BJ (cell line): ENCODE measurements around the gene RC3H2. TPM values are rescaled to one million over a fixed set of nuclear protein-coding genes. Genes with fewer than 3 reads are reported as not detected.
"Not testable (repeated sequence)": the region's sequence is repeated elsewhere in the genome, so short reads cannot be mapped to it uniquely, and the experiment has no call there.

ENCODE experiments used
- CTCF ChIA-PET: fragments of 350-600 bp; formaldehyde crosslinking; extraction: SDS; loops from one replicate; lab custom pipeline; 2021; ENCODE audit warnings: antibody characterized with exemption, inconsistent platforms; lab: Yijun Ruan, JAX
- POLR2A ChIA-PET: fragments of 300-600 bp; sonication (Branson Sonifier 250); formaldehyde crosslinking; extraction: SDS; loops from one replicate; lab custom pipeline; 2021; ENCODE audit warnings: antibody characterized with exemption; lab: Charles Lee
- DNase-seq: peaks from one replicate; pipeline ENCODE4 v3.0.0-alpha.2; 2011; ENCODE audit warnings: low read depth
- H3K27me3 ChIP-seq: 2 replicates; pipeline ENCODE4 v1.6.0; 2011; ENCODE audit warnings: low read length; ENCODE audit not compliant: control insufficient read depth, insufficient read depth
- H3K36me3 ChIP-seq: 2 replicates; pipeline ENCODE4 v1.5.1; 2011; ENCODE audit warnings: low read length; ENCODE audit not compliant: control insufficient read depth, insufficient read depth
- H3K4me3 ChIP-seq: 2 replicates; pipeline ENCODE4 v1.5.1; 2011; ENCODE audit warnings: low read depth, mild to moderate bottlenecking, control low read depth, low read length
- CTCF ChIP-seq: IDR thresholded peaks from 2 replicates; pipeline ENCODE4 v1.5.1; 2011; ENCODE audit warnings: low read depth, mild to moderate bottlenecking, control low read depth, inconsistent platforms, low read length, moderate library complexity; ENCODE audit not compliant: insufficient read depth
- polyA plus RNA-seq: library from polyadenylated mRNA; depleted of rRNA; stranded (reverse); fragments of >200 nt; gene quantifications from 2 replicates; pipeline ENCODE4 v1.2.3, GENCODE V29; 2011

The RC3H2 gene
- polyA plus RNA-seq, 1 experiment, result 35.3 TPM

GRCh38 chr9:122845116-122845515 lies 60.0 kb downstream of the RC3H2 start:
- no peaks in the 10 kb centered on the region; the same call in 1 of the 2 replicates for H3K36me3 ChIP-seq
- no peak overlapping the region for H3K4me3 ChIP-seq
- ChIA-PET CTCF (interaction anchor here (1.0 to 1.2 kb wide), 2 partner anchors 16 to 505 kb away, joined by 3 read pairs; no protein-coding TSS in a partner anchor), POLR2A (no interaction called here)
- H3K27me3 ChIP-seq, result no peaks in the 10 kb centered on the region
- TF ChIP-seq CTCF, result no peak
- no peak for DNase-seq

GRCh38 chr9:122844137-122844536 lies 61.0 kb downstream of the RC3H2 start:
- Histone ChIP-seq H3K36me3 (no peaks in the 10 kb centered on the region; the same call in 1 of the 2 replicates), H3K27me3 (no peaks in the 10 kb centered on the region), H3K4me3 (no peak overlapping the region)
- no peak for DNase-seq
- POLR2A ChIA-PET, result no interaction called here
- no peak for TF ChIP-seq CTCF
- CTCF ChIA-PET, result interaction anchor here (1.2 kb wide), 1 partner anchor 15 kb away, joined by 3 read pairs; no protein-coding TSS in a partner anchor

GRCh38 chr9:122841501-122841900 lies 63.7 kb downstream of the RC3H2 start:
- CTCF ChIA-PET, result no interaction called here
- no peak for TF ChIP-seq CTCF
- Histone ChIP-seq H3K4me3 (no peak overlapping the region), H3K27me3 (no peaks in the 10 kb centered on the region), H3K36me3 (no peaks in the 10 kb centered on the region)
- no peak for DNase-seq
- POLR2A ChIA-PET, result no interaction called here

GRCh38 chr9:122838441-122838840 lies 66.7 kb downstream of the RC3H2 start:
- 0 out of 2 replicates have a peak, but pooled peaks have one; percentile 1 for TF ChIP-seq CTCF
- H3K4me3 ChIP-seq, H3K27me3 ChIP-seq, DNase-seq, H3K36me3 ChIP-seq: not testable (repeated sequence)
- ChIA-PET POLR2A (interaction anchor here (0.7 kb wide), 1 partner anchor 11 kb away, joined by 3 read pairs; no protein-coding TSS in a partner anchor), CTCF (interaction anchor here (1.1 to 1.2 kb wide), 2 partner anchors 10 to 16 kb away, joined by 3 read pairs; partner anchors contain the start of gene PDCL)

GRCh38 chr9:122837266-122837850 lies 67.8 kb downstream of the RC3H2 start:
- CTCF ChIA-PET, result no interaction called here

More at GRCh38 chr9:122837266-122837850, 67.8 kb downstream of the RC3H2 start:
- H3K27me3 ChIP-seq, result no peaks in the 10 kb centered on the region
- no peak for TF ChIP-seq CTCF
- no peak for DNase-seq
- no peak overlapping the region for H3K4me3 ChIP-seq
- POLR2A ChIA-PET, result no interaction called here
- H3K36me3 ChIP-seq, result no peaks in the 10 kb centered on the region
